GM23338 (cell line): ENCODE measurements around the gene TBC1D14. TPM values are rescaled to one million over a fixed set of nuclear protein-coding genes. Genes with fewer than 3 reads are reported as not detected.

Experiments used
- ATAC-seq: fragments of 200-7000 bp; cut with Tn5 transposase; 3 replicates; pipeline ENCODE4 v1.9.1; 2020
- DNase-seq: peaks from one replicate; pipeline ENCODE4 v3.0.0-alpha.2; 2015; ENCODE audit warnings: low spot score
- H2AFZ ChIP-seq: fragments of 200-600 bp; sonication (generic); 2 replicates; pipeline ENCODE4 v1.8.0; 2016; ENCODE audit warnings: antibody characterized with exemption, mild to moderate bottlenecking, moderate library complexity
- H3F3A ChIP-seq: fragments of 200-600 bp; sonication (generic); replicated peaks from 2 replicates; pipeline ENCODE4 v1.8.0; 2017; ENCODE audit warnings: antibody characterized with exemption, mixed run types, low read depth
- H3K27ac ChIP-seq: fragments of 200-600 bp; sonication (generic); 2 replicates; pipeline ENCODE4 v1.6.1; 2016; ENCODE audit warnings: low read depth
- H3K27me3 ChIP-seq: fragments of 200-600 bp; sonication (generic); 2 replicates; pipeline ENCODE4 v1.8.0; 2016; ENCODE audit warnings: mild to moderate bottlenecking, mixed run types, moderate library complexity; ENCODE audit not compliant: insufficient read depth
- H3K36me3 ChIP-seq: fragments of 200-600 bp; sonication (generic); 2 replicates; pipeline ENCODE4 v1.8.0; 2016; ENCODE audit warnings: mild to moderate bottlenecking; ENCODE audit not compliant: insufficient read depth
- H3K4me1 ChIP-seq: fragments of 200-600 bp; sonication (generic); 2 replicates; pipeline ENCODE4 v1.8.0; 2016; ENCODE audit warnings: mild to moderate bottlenecking, moderate library complexity; ENCODE audit not compliant: insufficient read depth
- H3K4me2 ChIP-seq: fragments of 200-600 bp; sonication (generic); 2 replicates; pipeline ENCODE4 v1.7.1; 2017; ENCODE audit warnings: mixed run types
- H3K4me3 ChIP-seq: fragments of 200-600 bp; sonication (generic); 2 replicates; pipeline ENCODE4 v1.6.1; 2016; ENCODE audit warnings: mixed run types
- H3K79me2 ChIP-seq: fragments of 200-600 bp; sonication (generic); replicated peaks from 2 replicates; pipeline ENCODE4 v1.8.0; 2017; ENCODE audit warnings: mild to moderate bottlenecking; ENCODE audit not compliant: insufficient read depth
- H3K9me2 ChIP-seq: fragments of 200-600 bp; sonication (generic); 2 replicates; pipeline ENCODE4 v1.8.0; 2017; ENCODE audit not compliant: insufficient read depth
- H4K20me1 ChIP-seq: fragments of 200-600 bp; sonication (generic); replicated peaks from 2 replicates; pipeline ENCODE4 v1.8.0; 2017; ENCODE audit warnings: mild to moderate bottlenecking; ENCODE audit not compliant: insufficient read depth
- H3K27ac Mint-ChIP-seq: 2 replicates; pipeline ENCODE4 v1.8.0; 2020; ENCODE audit warnings: inconsistent platforms, mild to moderate bottlenecking, moderate library complexity, mixed read lengths
- H3K27me3 Mint-ChIP-seq: 3 replicates; pipeline ENCODE4 v1.8.0; 2022; ENCODE audit warnings: low read depth, mild to moderate bottlenecking, moderate library complexity, mixed read lengths, inconsistent platforms; ENCODE audit not compliant: insufficient read depth, poor library complexity
- H3K36me3 Mint-ChIP-seq: 3 replicates; pipeline ENCODE4 v1.8.0; 2021; ENCODE audit warnings: low read depth, mild to moderate bottlenecking, inconsistent platforms, moderate library complexity, mixed read lengths
- H3K4me1 Mint-ChIP-seq: 3 replicates; pipeline ENCODE4 v1.8.0; 2020; ENCODE audit warnings: mild to moderate bottlenecking, inconsistent platforms, mixed read lengths
- H3K4me3 Mint-ChIP-seq: 3 replicates; pipeline ENCODE4 v1.8.0; 2021; ENCODE audit warnings: moderate library complexity, mild to moderate bottlenecking, inconsistent platforms, mixed read lengths
- H3K9me3 Mint-ChIP-seq: 3 replicates; pipeline ENCODE4 v1.8.0; 2020; ENCODE audit warnings: moderate library complexity, mild to moderate bottlenecking, inconsistent platforms, mixed read lengths
- CREB1 ChIP-seq: fragments of 250-450 bp; sonication (Bioruptor Pico); IDR thresholded peaks from 2 replicates; pipeline ENCODE4 v1.5.0; 2020; ENCODE audit warnings: low read depth, mild to moderate bottlenecking, moderate library complexity
- CTCF ChIP-seq, 2 experiments: fragments of 200-600 bp in 1 of 2; sonication (generic) in 1 of 2; conservative IDR thresholded peaks; 2 replicates each; pipeline versions ENCODE4 v1.5.1 to v1.6.1; 2016 to 2017; ENCODE audit warnings: antibody characterized with exemption in 2 of 2, low read depth in 2 of 2, mild to moderate bottlenecking in 2 of 2, moderate library complexity in 1 of 2
- ETS1 ChIP-seq: IDR thresholded peaks from 2 replicates; pipeline ENCODE4 v1.6.1; 2016; ENCODE audit warnings: antibody characterized with exemption
- EZH2 ChIP-seq: fragments of 200-600 bp; sonication (generic); IDR thresholded peaks from one replicate; pipeline ENCODE4 v1.8.0; 2017; ENCODE audit warnings: antibody characterized with exemption, mild to moderate bottlenecking, low read depth; ENCODE audit not compliant: unreplicated experiment
- EZH2phosphoT487 ChIP-seq: fragments of 200-600 bp; sonication (generic); IDR thresholded peaks from one replicate; pipeline ENCODE4 v1.8.1; 2018; ENCODE audit warnings: antibody characterized with exemption; ENCODE audit not compliant: unreplicated experiment
- JUNB ChIP-seq: IDR thresholded peaks from one replicate; pipeline ENCODE4 v1.6.1; 2016; ENCODE audit warnings: antibody characterized with exemption; ENCODE audit not compliant: unreplicated experiment
- NANOG ChIP-seq: IDR thresholded peaks from 2 replicates; pipeline ENCODE4 v1.6.1; 2016; ENCODE audit warnings: antibody characterized with exemption, borderline replicate concordance
- POLR2AphosphoS5 ChIP-seq: IDR thresholded peaks from 2 replicates; pipeline ENCODE4 v1.6.1; 2016; ENCODE audit warnings: antibody characterized with exemption, low read depth
- REST ChIP-seq: IDR thresholded peaks from one replicate; pipeline ENCODE4 v1.6.1; 2018; ENCODE audit warnings: antibody characterized with exemption; ENCODE audit not compliant: unreplicated experiment
- STAT1 ChIP-seq: IDR thresholded peaks from one replicate; pipeline ENCODE4 v1.6.1; 2016; ENCODE audit warnings: antibody characterized with exemption; ENCODE audit not compliant: unreplicated experiment
- ZNF114 ChIP-seq: fragments of 250-450 bp; sonication (Bioruptor Pico); IDR thresholded peaks from 2 replicates; pipeline ENCODE4 v1.5.0; 2020; ENCODE audit warnings: mild to moderate bottlenecking, moderate library complexity
- ZNF331 ChIP-seq: fragments of 250-450 bp; sonication (Bioruptor Pico); IDR thresholded peaks from 2 replicates; pipeline ENCODE4 v1.5.0; 2020; ENCODE audit warnings: low read depth, mild to moderate bottlenecking, moderate library complexity
- ZNF462 ChIP-seq: fragments of 250-450 bp; sonication (Bioruptor Pico); IDR thresholded peaks from 2 replicates; pipeline ENCODE4 v1.5.0; 2020; ENCODE audit warnings: mild to moderate bottlenecking, moderate library complexity
- polyA plus RNA-seq: library from polyadenylated mRNA; unstranded; fragments of >200 nt; fragmentation: Nextera tagmentation; extraction: Ambion mirVana; gene quantifications from 2 replicates; pipeline ENCODE4 v1.2.1, GENCODE V29; 2016
- total RNA-seq: library from RNA; depleted of rRNA; stranded (reverse); fragments of >200 nt; shearing (Covaris generic); gene quantifications from 2 replicates; pipeline ENCODE4 v1.2.3, GENCODE V29; 2014

The TBC1D14 gene
- total and polyA plus RNA-seq, 2 experiments from 2014 or later, result 18.2 to 59.7 TPM

- H3K4me1 ChIP-seq, result no peaks in the 10 kb centered on the region
- H3K4me2 ChIP-seq, result no peak overlapping the region
- Mint-ChIP-seq H3K36me3 (peaks cover 72% of the 10 kb centered on the region), H3K27me3 (peaks cover 6% of the 10 kb centered on the region), H3K27ac (no peak overlapping the region; the same call in 1 of the 2 replicates), H3K9me3 (no peaks in the 10 kb centered on the region; the same call in 2 of the 3 replicates), H3K4me3 (no peak overlapping the region), H3K4me1 (peaks cover 18% of the 10 kb centered on the region)
- H3K4me3 ChIP-seq, result no peak overlapping the region
- no peak overlapping the region for H3K27ac ChIP-seq
- no peak for ATAC-seq
- H3K9me2 ChIP-seq, result no peaks in the 10 kb centered on the region
- no peak for DNase-seq
- no peaks in the 10 kb centered on the region for H3F3A ChIP-seq
- H3K36me3 ChIP-seq, result no peaks in the 10 kb centered on the region; the same call in 1 of the 2 replicates
- H4K20me1 ChIP-seq, result peaks cover 27% of the 10 kb centered on the region
- peaks cover 6% of the 10 kb centered on the region for H3K79me2 ChIP-seq
- no peak for TF ChIP-seq CREB1
- no peak for TF ChIP-seq ZNF331 (CRISPR knock-in tag)
- TF ChIP-seq EZH2, result no peak
- TF ChIP-seq STAT1, result no peak
- TF ChIP-seq CTCF (conservative IDR thresholded peaks at IDR 0.05; ENCODE audit: low read depth in 2 of 2), result no peak
- no peak for TF ChIP-seq NANOG
- no peak for TF ChIP-seq ETS1
- no peak for TF ChIP-seq REST
- no peak for TF ChIP-seq ZNF462 (CRISPR knock-in tag)
- no peak for TF ChIP-seq POLR2AphosphoS5
- no peak for TF ChIP-seq ZNF114 (CRISPR knock-in tag)
- TF ChIP-seq JUNB, result no peak
- no peak for TF ChIP-seq EZH2phosphoT487
- H2AFZ ChIP-seq, result no peak overlapping the region
- H3K27me3 ChIP-seq, result no peaks in the 10 kb centered on the region
Observed at GRCh38 chr4:7017446-7018048, 107.9 kb downstream of the TBC1D14 start.
